ENCODE results near the gene CCNG1. TPM values are rescaled to one million over a fixed set of nuclear protein-coding genes. Genes with fewer than 3 reads are reported as not detected.

Gene CCNG1
- total and polyA plus RNA-seq, 9 of the 15 experiments (the other 6 are each of a cell fraction or from before 2014, with no cell fraction given): 121 to 293 (median 245) TPM

DNA sequence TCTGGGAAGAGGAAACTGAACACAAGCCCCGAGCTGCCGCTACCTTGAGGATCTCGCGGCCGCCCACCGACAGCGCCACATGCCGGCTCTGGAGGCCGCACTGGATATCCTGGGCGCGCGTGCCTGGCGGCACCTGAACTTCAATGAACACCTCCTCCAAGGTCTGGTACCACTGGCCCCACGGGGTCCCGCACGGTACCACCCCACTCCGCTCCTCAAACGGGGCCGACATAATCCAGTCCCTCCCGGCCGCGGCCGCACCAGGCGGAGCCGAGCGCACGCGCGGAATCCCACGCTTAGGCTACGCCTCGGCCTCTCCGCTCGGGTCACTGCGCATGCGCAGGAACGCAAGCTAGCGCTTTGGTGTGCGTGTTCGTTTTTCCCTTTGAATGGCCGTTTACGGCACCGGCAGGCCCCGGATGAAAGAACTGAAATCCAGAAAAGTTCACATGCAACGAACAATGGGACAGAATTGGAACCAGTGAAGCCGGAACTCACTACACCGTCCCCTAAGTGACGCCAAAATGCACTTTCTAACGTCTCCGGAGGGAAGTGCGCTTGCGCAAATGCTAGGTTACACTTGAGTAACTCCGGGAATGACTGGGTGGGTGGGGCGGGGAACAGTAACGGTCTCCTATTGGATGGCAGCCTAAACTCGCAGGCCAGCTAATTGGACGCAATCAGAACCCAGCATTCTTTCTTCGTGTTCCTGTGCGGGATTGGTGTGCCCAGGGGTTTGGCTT lies 22.6 kb downstream of the CCNG1 start, which contains the start of gene NUDCD2 (continued):
- TF ChIP-seq ZNF589 (CRISPR knock-in tag; IDR thresholded peaks at IDR 0.05; ENCODE audit: low read depth): no peak
- TF ChIP-seq, protein P1, sequence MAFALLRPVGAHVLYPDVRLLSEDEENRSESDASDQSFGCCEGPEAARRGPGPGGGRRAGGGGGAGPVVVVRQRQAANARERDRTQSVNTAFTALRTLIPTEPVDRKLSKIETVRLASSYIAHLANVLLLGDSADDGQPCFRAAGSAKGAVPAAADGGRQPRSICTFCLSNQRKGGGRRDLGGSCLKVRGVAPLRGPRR (CRISPR knock-in tag; IDR thresholded peaks at IDR 0.05): no peak
- TF ChIP-seq TARDBP (IDR thresholded peaks at IDR 0.05): 0 out of 2 replicates have a peak, but pooled peaks have one; percentile 78
- TF ChIP-seq SAP30 (IDR thresholded peaks at IDR 0.05; ENCODE audit: borderline replicate concordance, insufficient read depth, low read depth, low read length, poor library complexity, severe bottlenecking): peak; percentile 59
- TF ChIP-seq ZSCAN32 (CRISPR knock-in tag; IDR thresholded peaks at IDR 0.05): no peak
- TF ChIP-seq, protein P2, sequence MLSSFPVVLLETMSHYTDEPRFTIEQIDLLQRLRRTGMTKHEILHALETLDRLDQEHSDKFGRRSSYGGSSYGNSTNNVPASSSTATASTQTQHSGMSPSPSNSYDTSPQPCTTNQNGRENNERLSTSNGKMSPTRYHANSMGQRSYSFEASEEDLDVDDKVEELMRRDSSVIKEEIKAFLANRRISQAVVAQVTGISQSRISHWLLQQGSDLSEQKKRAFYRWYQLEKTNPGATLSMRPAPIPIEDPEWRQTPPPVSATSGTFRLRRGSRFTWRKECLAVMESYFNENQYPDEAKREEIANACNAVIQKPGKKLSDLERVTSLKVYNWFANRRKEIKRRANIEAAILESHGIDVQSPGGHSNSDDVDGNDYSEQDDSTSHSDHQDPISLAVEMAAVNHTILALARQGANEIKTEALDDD (IDR thresholded peaks at IDR 0.05): no peak
- TF ChIP-seq ZNF324 (CRISPR knock-in tag; IDR thresholded peaks at IDR 0.05): 0 out of 2 replicates have a peak, but pooled peaks have one; percentile 8
- TF ChIP-seq POLR2AphosphoS2 (IDR thresholded peaks at IDR 0.05; ENCODE audit: low read length): peak; percentile 4; the same call in 1 of the 2 replicates
- no peak for TF ChIP-seq ZNF224 (CRISPR knock-in tag; IDR thresholded peaks at IDR 0.05)
- TF ChIP-seq FOXJ2 (tag; IDR thresholded peaks at IDR 0.05): no peak; the same call in 1 of the 2 replicates
- TF ChIP-seq MEIS2 (IDR thresholded peaks at IDR 0.05; ENCODE audit: partially characterized antibody): peak; percentile 95
- peak; percentile 72 for TF ChIP-seq HMGN3 (IDR thresholded peaks at IDR 0.05; ENCODE audit: borderline replicate concordance, extremely low read depth, insufficient read length, low read depth, low read length)
- no peak for TF ChIP-seq NR4A1 (CRISPR knock-in tag; IDR thresholded peaks at IDR 0.05)
- 0 out of 2 replicates have a peak, but pooled peaks have one; percentile 28 for TF ChIP-seq NR4A1 (tag; IDR thresholded peaks at IDR 0.05)
- TF ChIP-seq, protein P3, sequence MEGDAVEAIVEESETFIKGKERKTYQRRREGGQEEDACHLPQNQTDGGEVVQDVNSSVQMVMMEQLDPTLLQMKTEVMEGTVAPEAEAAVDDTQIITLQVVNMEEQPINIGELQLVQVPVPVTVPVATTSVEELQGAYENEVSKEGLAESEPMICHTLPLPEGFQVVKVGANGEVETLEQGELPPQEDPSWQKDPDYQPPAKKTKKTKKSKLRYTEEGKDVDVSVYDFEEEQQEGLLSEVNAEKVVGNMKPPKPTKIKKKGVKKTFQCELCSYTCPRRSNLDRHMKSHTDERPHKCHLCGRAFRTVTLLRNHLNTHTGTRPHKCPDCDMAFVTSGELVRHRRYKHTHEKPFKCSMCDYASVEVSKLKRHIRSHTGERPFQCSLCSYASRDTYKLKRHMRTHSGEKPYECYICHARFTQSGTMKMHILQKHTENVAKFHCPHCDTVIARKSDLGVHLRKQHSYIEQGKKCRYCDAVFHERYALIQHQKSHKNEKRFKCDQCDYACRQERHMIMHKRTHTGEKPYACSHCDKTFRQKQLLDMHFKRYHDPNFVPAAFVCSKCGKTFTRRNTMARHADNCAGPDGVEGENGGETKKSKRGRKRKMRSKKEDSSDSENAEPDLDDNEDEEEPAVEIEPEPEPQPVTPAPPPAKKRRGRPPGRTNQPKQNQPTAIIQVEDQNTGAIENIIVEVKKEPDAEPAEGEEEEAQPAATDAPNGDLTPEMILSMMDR (IDR thresholded peaks at IDR 0.05 in 2 of 3, conservative IDR thresholded peaks at IDR 0.05 in 1 of 3; ENCODE audit: insufficient read depth in 2 of 3, low read depth in 1 of 3, low read length in 3 of 3): peak in 1 of 3 experiments; percentile 17; a peak in 3 of 6 replicates
- TF ChIP-seq CEBPB (tag; IDR thresholded peaks at IDR 0.05): peak; percentile 66
- 0 out of 2 replicates have a peak, but pooled peaks have one; percentile 18 for TF ChIP-seq TRIM28 (IDR thresholded peaks at IDR 0.05)
- peak; percentile 53 for TF ChIP-seq SP2 (IDR thresholded peaks at IDR 0.05; ENCODE audit: extremely low read depth, low read depth, low read length, poor library complexity, severe bottlenecking)
- TF ChIP-seq KLF10 (CRISPR knock-in tag; IDR thresholded peaks at IDR 0.05): no peak
- TF ChIP-seq MTA3 (IDR thresholded peaks at IDR 0.05; ENCODE audit: borderline replicate concordance): peak; percentile 77; the same call in 1 of the 2 replicates
- TF ChIP-seq PTRF (tag; IDR thresholded peaks at IDR 0.05): no peak
- TF ChIP-seq SMARCC2 (IDR thresholded peaks at IDR 0.05; ENCODE audit: low read depth): no peak
- TF ChIP-seq MBD2 (IDR thresholded peaks at IDR 0.05; ENCODE audit: borderline replicate concordance, low read depth): peak; percentile 83
- TF ChIP-seq NFIC (IDR thresholded peaks at IDR 0.05): peak; percentile 50; the same call in 1 of the 2 replicates
- 0 out of 2 replicates have a peak, but pooled peaks have one; percentile 11 for TF ChIP-seq SIN3B (IDR thresholded peaks at IDR 0.05; ENCODE audit: low read depth)
